Liver (tissue), 9 donors: ENCODE results near the gene TRIO. TPM values are rescaled to one million over a fixed set of nuclear protein-coding genes. Genes with fewer than 3 reads are reported as not detected.

ENCODE experiments used
- DNase-seq: peaks from one replicate; pipeline ENCODE4 v3.0.0-alpha.2; 2017; ENCODE audit warnings: low spot score
- H3K27ac ChIP-seq, 2 donors: one replicate each; pipeline ENCODE4 v1.7.0; 2013; ENCODE audit warnings: inconsistent platforms in 2 of 2, low read length in 2 of 2, control low read depth in 1 of 2, low read depth in 1 of 2, mild to moderate bottlenecking in 1 of 2
- H3K27me3 ChIP-seq, 4 donors: one replicate each; pipeline versions ENCODE4 v1.6.1 to v1.7.0; 2013; ENCODE audit warnings: low read length in 3 of 4, inconsistent platforms in 1 of 4, mild to moderate bottlenecking in 1 of 4, moderate library complexity in 1 of 4; ENCODE audit not compliant: control insufficient read depth in 4 of 4, insufficient read depth in 4 of 4
- H3K36me3 ChIP-seq, 4 donors: one replicate each; pipeline versions ENCODE4 v1.6.1 to v1.7.0; 2013; ENCODE audit warnings: low read length in 3 of 4, mild to moderate bottlenecking in 3 of 4, low read depth in 1 of 4, moderate library complexity in 1 of 4; ENCODE audit not compliant: control insufficient read depth in 4 of 4, insufficient read depth in 3 of 4
- H3K4me1 ChIP-seq, 4 donors: one replicate each; pipeline versions ENCODE4 v1.6.1 to v1.7.0; 2013; ENCODE audit warnings: low read length in 3 of 4, mild to moderate bottlenecking in 3 of 4, moderate library complexity in 1 of 4; ENCODE audit not compliant: control insufficient read depth in 4 of 4, insufficient read depth in 4 of 4
- H3K4me3 ChIP-seq, 3 donors: one replicate each; pipeline versions ENCODE4 v1.6.1 to v1.7.0; 2013; ENCODE audit warnings: low read length in 3 of 3, control low read depth in 1 of 3, low read depth in 1 of 3, mild to moderate bottlenecking in 1 of 3
- H3K9ac ChIP-seq, 2 donors: one replicate each; pipeline ENCODE4 v1.7.0; 2013; ENCODE audit warnings: low read length in 2 of 2, mild to moderate bottlenecking in 2 of 2, moderate library complexity in 2 of 2, control low read depth in 1 of 2, low read depth in 1 of 2
- H3K9me3 ChIP-seq, 4 donors: one replicate each; pipeline versions ENCODE4 v1.6.1 to v1.7.0; 2013; ENCODE audit warnings: low read length in 3 of 4; ENCODE audit not compliant: control insufficient read depth in 4 of 4
- ATF3 ChIP-seq: IDR thresholded peaks from 2 replicates; pipeline ENCODE4 v1.6.1; 2016; ENCODE audit warnings: antibody characterized with exemption
- EGR1 ChIP-seq, 2 donors: IDR thresholded peaks; 2 replicates each; pipeline ENCODE4 v1.6.1; 2016 to 2018; ENCODE audit warnings: antibody characterized with exemption in 2 of 2, low read depth in 2 of 2
- FOXA1 ChIP-seq: IDR thresholded peaks from 2 replicates; pipeline ENCODE4 v1.6.1; 2016; ENCODE audit warnings: antibody characterized with exemption
- FOXA2 ChIP-seq: IDR thresholded peaks from 2 replicates; pipeline ENCODE4 v1.6.1; 2016; ENCODE audit warnings: antibody characterized with exemption
- GABPA ChIP-seq, 2 donors: IDR thresholded peaks in 1 of 2; conservative IDR thresholded peaks in 1 of 2; 2 replicates each; pipeline ENCODE4 v1.6.1; 2016; ENCODE audit warnings: antibody characterized with exemption in 2 of 2, mild to moderate bottlenecking in 1 of 2, moderate library complexity in 1 of 2
- HNF4A ChIP-seq, 2 donors: conservative IDR thresholded peaks; 2 replicates each; pipeline ENCODE4 v1.6.1; 2016; ENCODE audit warnings: antibody characterized with exemption in 2 of 2, mild to moderate bottlenecking in 2 of 2
- HNF4G ChIP-seq: IDR thresholded peaks from 2 replicates; pipeline ENCODE4 v1.6.1; 2016; ENCODE audit warnings: antibody characterized with exemption
- JUND ChIP-seq, 2 donors: IDR thresholded peaks; 2 replicates each; pipeline ENCODE4 v1.6.1; 2016; ENCODE audit warnings: antibody characterized with exemption in 2 of 2
- RAD21 ChIP-seq, 2 donors: IDR thresholded peaks; 2 replicates each; pipeline ENCODE4 v1.6.1; 2016; ENCODE audit warnings: antibody characterized with exemption in 2 of 2, mild to moderate bottlenecking in 2 of 2
- RXRA ChIP-seq, 2 donors: IDR thresholded peaks; 2 replicates each; pipeline ENCODE4 v1.6.1; 2017 to 2018; ENCODE audit warnings: antibody characterized with exemption in 2 of 2, mild to moderate bottlenecking in 1 of 2
- TAF1 ChIP-seq: conservative IDR thresholded peaks from 2 replicates; pipeline ENCODE4 v1.6.1; 2016; ENCODE audit warnings: antibody characterized with exemption, mild to moderate bottlenecking
- YY1 ChIP-seq: IDR thresholded peaks from 2 replicates; pipeline ENCODE4 v1.6.1; 2016; ENCODE audit warnings: antibody characterized with exemption, mild to moderate bottlenecking
- ZBTB33 ChIP-seq: IDR thresholded peaks from 2 replicates; pipeline ENCODE4 v1.6.1; 2016; ENCODE audit warnings: antibody characterized with exemption
- WGBS: extraction: QIAGEN DNeasy Blood & Tissue Kit; methylation state at CpG from one replicate; pipeline ENCODE4 v1.1.7; 2013; 5-methylcytosine and 5-hydroxymethylcytosine counted together
- polyA plus RNA-seq, 2 donors: library from polyadenylated mRNA; stranded (reverse) in 1 of 2; unstranded in 1 of 2; fragments of 200-250 nt in 1 of 2; fragments of >200 nt in 1 of 2; fragmentation: Nextera tagmentation in 1 of 2; extraction: Ambion mirVana in 1 of 2; gene quantifications; one replicate each; pipeline versions ENCODE4 v1.2.1 to v1.2.3, GENCODE V29; 2013 to 2015
- total RNA-seq, 2 donors: library from RNA; depleted of rRNA; stranded (reverse); fragments of >200 nt; gene quantifications; one replicate each; pipeline ENCODE4 v1.2.3, GENCODE V29; 2014
- TF ChIP-seq, protein P1 (sequence below): fragments of 150-350 bp; IDR thresholded peaks from 2 replicates; pipeline ENCODE4 v1.5.1; 2017; ENCODE audit warnings: improper control_type of control experiment, low read depth, low read length; ENCODE audit not compliant: missing input control
- TF ChIP-seq, protein P2 (sequence below): IDR thresholded peaks from 2 replicates; pipeline ENCODE4 v1.6.1; 2016; ENCODE audit warnings: antibody characterized with exemption, mild to moderate bottlenecking
- TF ChIP-seq, protein P3 (sequence below): IDR thresholded peaks from 2 replicates; pipeline ENCODE4 v1.6.1; 2016; ENCODE audit warnings: antibody characterized with exemption
- donor health status: healthy.
- donor health status: healthy.
- donor health status: healthy.
- donor health status: healthy.
- donor health status: healthy.

The TRIO gene
- total and polyA plus RNA-seq, 4 donors, result 8.5 to 86.2 (median 16.0) TPM

- TF ChIP-seq, protein P1, sequence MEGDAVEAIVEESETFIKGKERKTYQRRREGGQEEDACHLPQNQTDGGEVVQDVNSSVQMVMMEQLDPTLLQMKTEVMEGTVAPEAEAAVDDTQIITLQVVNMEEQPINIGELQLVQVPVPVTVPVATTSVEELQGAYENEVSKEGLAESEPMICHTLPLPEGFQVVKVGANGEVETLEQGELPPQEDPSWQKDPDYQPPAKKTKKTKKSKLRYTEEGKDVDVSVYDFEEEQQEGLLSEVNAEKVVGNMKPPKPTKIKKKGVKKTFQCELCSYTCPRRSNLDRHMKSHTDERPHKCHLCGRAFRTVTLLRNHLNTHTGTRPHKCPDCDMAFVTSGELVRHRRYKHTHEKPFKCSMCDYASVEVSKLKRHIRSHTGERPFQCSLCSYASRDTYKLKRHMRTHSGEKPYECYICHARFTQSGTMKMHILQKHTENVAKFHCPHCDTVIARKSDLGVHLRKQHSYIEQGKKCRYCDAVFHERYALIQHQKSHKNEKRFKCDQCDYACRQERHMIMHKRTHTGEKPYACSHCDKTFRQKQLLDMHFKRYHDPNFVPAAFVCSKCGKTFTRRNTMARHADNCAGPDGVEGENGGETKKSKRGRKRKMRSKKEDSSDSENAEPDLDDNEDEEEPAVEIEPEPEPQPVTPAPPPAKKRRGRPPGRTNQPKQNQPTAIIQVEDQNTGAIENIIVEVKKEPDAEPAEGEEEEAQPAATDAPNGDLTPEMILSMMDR, result no peak
- no peak for TF ChIP-seq ZBTB33
- no peak for TF ChIP-seq FOXA2
- TF ChIP-seq, protein P2, sequence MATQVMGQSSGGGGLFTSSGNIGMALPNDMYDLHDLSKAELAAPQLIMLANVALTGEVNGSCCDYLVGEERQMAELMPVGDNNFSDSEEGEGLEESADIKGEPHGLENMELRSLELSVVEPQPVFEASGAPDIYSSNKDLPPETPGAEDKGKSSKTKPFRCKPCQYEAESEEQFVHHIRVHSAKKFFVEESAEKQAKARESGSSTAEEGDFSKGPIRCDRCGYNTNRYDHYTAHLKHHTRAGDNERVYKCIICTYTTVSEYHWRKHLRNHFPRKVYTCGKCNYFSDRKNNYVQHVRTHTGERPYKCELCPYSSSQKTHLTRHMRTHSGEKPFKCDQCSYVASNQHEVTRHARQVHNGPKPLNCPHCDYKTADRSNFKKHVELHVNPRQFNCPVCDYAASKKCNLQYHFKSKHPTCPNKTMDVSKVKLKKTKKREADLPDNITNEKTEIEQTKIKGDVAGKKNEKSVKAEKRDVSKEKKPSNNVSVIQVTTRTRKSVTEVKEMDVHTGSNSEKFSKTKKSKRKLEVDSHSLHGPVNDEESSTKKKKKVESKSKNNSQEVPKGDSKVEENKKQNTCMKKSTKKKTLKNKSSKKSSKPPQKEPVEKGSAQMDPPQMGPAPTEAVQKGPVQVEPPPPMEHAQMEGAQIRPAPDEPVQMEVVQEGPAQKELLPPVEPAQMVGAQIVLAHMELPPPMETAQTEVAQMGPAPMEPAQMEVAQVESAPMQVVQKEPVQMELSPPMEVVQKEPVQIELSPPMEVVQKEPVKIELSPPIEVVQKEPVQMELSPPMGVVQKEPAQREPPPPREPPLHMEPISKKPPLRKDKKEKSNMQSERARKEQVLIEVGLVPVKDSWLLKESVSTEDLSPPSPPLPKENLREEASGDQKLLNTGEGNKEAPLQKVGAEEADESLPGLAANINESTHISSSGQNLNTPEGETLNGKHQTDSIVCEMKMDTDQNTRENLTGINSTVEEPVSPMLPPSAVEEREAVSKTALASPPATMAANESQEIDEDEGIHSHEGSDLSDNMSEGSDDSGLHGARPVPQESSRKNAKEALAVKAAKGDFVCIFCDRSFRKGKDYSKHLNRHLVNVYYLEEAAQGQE, result no peak
- no peak for TF ChIP-seq HNF4G
- TF ChIP-seq FOXA1, result no peak
- no peaks in the 10 kb centered on the region for H3K4me1 ChIP-seq
- no peak for DNase-seq
- H3K27me3 ChIP-seq, result no peaks in the 10 kb centered on the region
- H3K9ac ChIP-seq, result no peak overlapping the region
- H3K36me3 ChIP-seq, result peaks cover 8 to 60% (median 39%) of the 10 kb centered on the region in 4 donors
- H3K27ac ChIP-seq, result no peak overlapping the region
- no peaks in the 10 kb centered on the region for H3K9me3 ChIP-seq
- WGBS, result 68% methylated on average over 6 of the region's 6 CpGs
- no peak overlapping the region for H3K4me3 ChIP-seq
These were observed 230.5 kb downstream of the TRIO start for GRCh38 chr5:14373685-14374084.

GRCh38 chr5:14374100-14374499, 231.0 kb downstream of the TRIO start:
- WGBS, result 90% methylated on average over 8 of the region's 8 CpGs
- Histone ChIP-seq H3K4me1 (no peaks in the 10 kb centered on the region), H3K9ac (no peak overlapping the region), H3K4me3 (no peak overlapping the region), H3K9me3 (no peaks in the 10 kb centered on the region), H3K27ac (no peak overlapping the region), H3K36me3 (peaks cover 6 to 60% (median 36%) of the 10 kb centered on the region in 4 donors), H3K27me3 (no peaks in the 10 kb centered on the region)
- no peak for DNase-seq
- no peak for TF ChIP-seq TAF1
- TF ChIP-seq, protein P3, sequence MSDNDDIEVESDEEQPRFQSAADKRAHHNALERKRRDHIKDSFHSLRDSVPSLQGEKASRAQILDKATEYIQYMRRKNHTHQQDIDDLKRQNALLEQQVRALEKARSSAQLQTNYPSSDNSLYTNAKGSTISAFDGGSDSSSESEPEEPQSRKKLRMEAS, result no peak
- no peak for TF ChIP-seq RXRA (IDR thresholded peaks at IDR 0.05)
- no peak for TF ChIP-seq YY1
- TF ChIP-seq ATF3, result no peak
- TF ChIP-seq, protein P2, result no peak
- no peak for TF ChIP-seq HNF4A (conservative IDR thresholded peaks at IDR 0.05)
- TF ChIP-seq, protein P1, result no peak
- TF ChIP-seq JUND (IDR thresholded peaks at IDR 0.05), result no peak
- no peak for TF ChIP-seq EGR1 (IDR thresholded peaks at IDR 0.05; ENCODE audit: low read depth in 2 of 2)
- no peak for TF ChIP-seq RAD21 (IDR thresholded peaks at IDR 0.05)
- TF ChIP-seq GABPA (IDR thresholded peaks at IDR 0.05 in 1 of 2, conservative IDR thresholded peaks at IDR 0.05 in 1 of 2), result no peak
